ENCODE data around the gene HNRNPR.

- TF ChIP-seq CTCF (tag by site-specific recombination; IDR thresholded peaks at IDR 0.05) (no peak), ZNF404 (tag by site-specific recombination; IDR thresholded peaks at IDR 0.05) (no peak), SP2 (tag by site-specific recombination; IDR thresholded peaks at IDR 0.05) (no peak)
Observed at GRCh38 chr1:23288201-23288600, 55.9 kb downstream of the HNRNPR start.
